Activated CD8-positive, alpha-beta memory T cell treated with anti-CD3 and anti-CD28 coated beads for 24 hours (primary cell): ENCODE measurements around the gene PPP2R3B.
"Not testable (repeated sequence)": the region's sequence is repeated elsewhere in the genome, so short reads cannot be mapped to it uniquely, and the experiment has no call there.

ENCODE experiments used
- DNase-seq: peaks from one replicate; pipeline ENCODE4 v3.0.0-alpha.2; 2020

Gene PPP2R3B

GRCh38 chrX:352582-353314, 34.0 kb downstream of the PPP2R3B start:
- DNase-seq = no peak

- no peak for DNase-seq
Observed at GRCh38 chrX:352181-352580, 34.5 kb downstream of the PPP2R3B start.

- no peak for DNase-seq
Observed at GRCh38 chrX:351736-352135, 35.0 kb downstream of the PPP2R3B start.

GRCh38 chrX:351324-351641, 35.4 kb downstream of the PPP2R3B start:
- DNase-seq = not testable (repeated sequence)

- DNase-seq = no peak
Observed at GRCh38 chrX:350534-351323, 36.0 kb downstream of the PPP2R3B start.

- DNase-seq = no peak
Observed at GRCh38 chrX:350148-350533, 36.6 kb downstream of the PPP2R3B start.

GRCh38 chrX:349702-350101, 37.0 kb downstream of the PPP2R3B start:
- no peak for DNase-seq

GRCh38 chrX:349196-349595, 37.5 kb downstream of the PPP2R3B start:
- no peak for DNase-seq

- no peak for DNase-seq
Observed at GRCh38 chrX:348461-349117, 38.1 kb downstream of the PPP2R3B start.

GRCh38 chrX:347351-348117, 39.2 kb downstream of the PPP2R3B start:
- no peak for DNase-seq

- DNase-seq = no peak
Observed at GRCh38 chrX:346034-346813, 40.5 kb downstream of the PPP2R3B start.

- DNase-seq = no peak
Observed at GRCh38 chrX:345020-345925, 41.4 kb downstream of the PPP2R3B start.

- DNase-seq = no peak
Observed at GRCh38 chrX:344371-344901, 42.3 kb downstream of the PPP2R3B start.

GRCh38 chrX:341541-342101, 45.1 kb downstream of the PPP2R3B start:
- no peak for DNase-seq

GRCh38 chrX:340641-341423, 45.9 kb downstream of the PPP2R3B start:
- DNase-seq = no peak

GRCh38 chrX:340121-340520, 46.6 kb downstream of the PPP2R3B start:
- DNase-seq = no peak

GRCh38 chrX:338836-339400, 47.8 kb downstream of the PPP2R3B start:
- DNase-seq = no peak

- DNase-seq = no peak
Observed at GRCh38 chrX:338281-338835, 48.3 kb downstream of the PPP2R3B start.

GRCh38 chrX:337331-337831, 49.3 kb downstream of the PPP2R3B start:
- no peak for DNase-seq
